Neuronal stem cell (in vitro differentiated cells): ENCODE results near the gene ALKBH5.

ENCODE experiments used
- DNase-seq: peaks from one replicate; pipeline ENCODE4 v3.0.0-alpha.2; 2013; ENCODE audit warnings: low spot score
- H2AFZ ChIP-seq: one replicate; pipeline ENCODE4 v1.6.1; 2013; ENCODE audit warnings: mild to moderate bottlenecking, low read length, inconsistent platforms
- H2AK5ac ChIP-seq: 2 replicates; pipeline ENCODE4 v1.6.1; 2013; ENCODE audit warnings: low read depth, mild to moderate bottlenecking, inconsistent platforms, low read length, moderate library complexity, mixed read lengths
- H2BK120ac ChIP-seq: 2 replicates; pipeline ENCODE4 v1.6.1; 2013; ENCODE audit warnings: low read depth, mild to moderate bottlenecking, inconsistent platforms, low read length, moderate library complexity, mixed read lengths
- H2BK12ac ChIP-seq: one replicate; pipeline ENCODE4 v1.6.1; 2013; ENCODE audit warnings: low read length, inconsistent platforms
- H2BK15ac ChIP-seq: 2 replicates; pipeline ENCODE4 v1.6.1; 2013; ENCODE audit warnings: mild to moderate bottlenecking, low read length, inconsistent platforms, mixed read lengths
- H2BK5ac ChIP-seq: one replicate; pipeline ENCODE4 v1.6.1; 2013; ENCODE audit warnings: inconsistent platforms, mild to moderate bottlenecking, low read length, moderate library complexity
- H3K14ac ChIP-seq: one replicate; pipeline ENCODE4 v1.6.1; 2013; ENCODE audit warnings: low read length, inconsistent platforms
- H3K18ac ChIP-seq: 2 replicates; pipeline ENCODE4 v1.6.1; 2013; ENCODE audit warnings: low read length, inconsistent platforms
- H3K23ac ChIP-seq: 2 replicates; pipeline ENCODE4 v1.6.1; 2013; ENCODE audit warnings: low read depth, mild to moderate bottlenecking, mixed read lengths, low read length, inconsistent platforms; ENCODE audit not compliant: poor library complexity
- H3K27ac ChIP-seq: replicated peaks from 3 replicates; pipeline ENCODE4 v1.5.1; 2013; ENCODE audit warnings: low read length, inconsistent platforms
- H3K27me3 ChIP-seq, 3 experiments: 2 replicates each; pipeline ENCODE4 v1.6.1; 2013; ENCODE audit warnings: low read length in 3 of 3, mild to moderate bottlenecking in 2 of 3, inconsistent platforms in 1 of 3, low read depth in 1 of 3, mixed read lengths in 1 of 3, moderate library complexity in 1 of 3; ENCODE audit not compliant: control insufficient read depth in 3 of 3, insufficient read depth in 3 of 3
- H3K36me3 ChIP-seq, 2 donors: replicated peaks in 1 of 2; 2 replicates each; pipeline ENCODE4 v1.6.1; 2013; ENCODE audit warnings: low read length in 2 of 2; ENCODE audit not compliant: control insufficient read depth in 2 of 2, insufficient read depth in 2 of 2
- H3K4ac ChIP-seq: 2 replicates; pipeline ENCODE4 v1.6.1; 2013; ENCODE audit warnings: inconsistent platforms, mild to moderate bottlenecking, low read length, moderate library complexity
- H3K4me1 ChIP-seq, 2 donors: 1 replicate in 1 of 2; 2 replicates in 1 of 2; pipeline ENCODE4 v1.6.1; 2013; ENCODE audit warnings: low read length in 2 of 2, low read depth in 1 of 2; ENCODE audit not compliant: control insufficient read depth in 2 of 2, insufficient read depth in 1 of 2
- H3K4me2 ChIP-seq: one replicate; pipeline ENCODE4 v1.6.1; 2013; ENCODE audit warnings: mild to moderate bottlenecking, low read length, inconsistent platforms; ENCODE audit not compliant: insufficient read depth, poor library complexity, severe bottlenecking
- H3K4me3 ChIP-seq, 2 donors: 2 replicates each; pipeline ENCODE4 v1.5.1; 2013; ENCODE audit warnings: low read length in 2 of 2, mild to moderate bottlenecking in 2 of 2, inconsistent platforms in 1 of 2, moderate library complexity in 1 of 2
- H3K79me1 ChIP-seq: one replicate; pipeline ENCODE4 v1.6.1; 2013; ENCODE audit warnings: low read depth, mild to moderate bottlenecking, inconsistent platforms, low read length, moderate library complexity
- H3K9ac ChIP-seq: one replicate; pipeline ENCODE4 v1.6.1; 2013; ENCODE audit warnings: mild to moderate bottlenecking, low read depth, low read length, inconsistent platforms; ENCODE audit not compliant: poor library complexity
- H3K9me3 ChIP-seq, 2 donors: replicated peaks in 1 of 2; 2 replicates each; pipeline versions ENCODE3 to v1.6.1; 2013; ENCODE audit warnings: low read length in 2 of 2, mild to moderate bottlenecking in 2 of 2, inconsistent platforms in 1 of 2, low read depth in 1 of 2, mixed read lengths in 1 of 2, moderate library complexity in 1 of 2; ENCODE audit not compliant: control insufficient read depth in 2 of 2, insufficient read depth in 1 of 2
- H4K8ac ChIP-seq: one replicate; pipeline ENCODE4 v1.6.1; 2013; ENCODE audit warnings: low read depth, mild to moderate bottlenecking, inconsistent platforms, low read length, moderate library complexity
- H4K91ac ChIP-seq: one replicate; pipeline ENCODE4 v1.6.1; 2013; ENCODE audit warnings: low read length, low read depth, mild to moderate bottlenecking, inconsistent platforms; ENCODE audit not compliant: poor library complexity
- WGBS, 2 donors: extraction: QIAGEN DNeasy Blood & Tissue Kit; methylation state at CpG; one replicate each; pipeline ENCODE4 v1.1.7; 2013; ENCODE audit warnings: missing lambda C conversion rate in 2 of 2, mixed read lengths in 1 of 2; ENCODE audit not compliant: insufficient read length in 2 of 2, insufficient replicate concordance in 1 of 2; ENCODE audit errors: extremely low coverage in 2 of 2; 5-methylcytosine and 5-hydroxymethylcytosine counted together

The ALKBH5 gene

DNA sequence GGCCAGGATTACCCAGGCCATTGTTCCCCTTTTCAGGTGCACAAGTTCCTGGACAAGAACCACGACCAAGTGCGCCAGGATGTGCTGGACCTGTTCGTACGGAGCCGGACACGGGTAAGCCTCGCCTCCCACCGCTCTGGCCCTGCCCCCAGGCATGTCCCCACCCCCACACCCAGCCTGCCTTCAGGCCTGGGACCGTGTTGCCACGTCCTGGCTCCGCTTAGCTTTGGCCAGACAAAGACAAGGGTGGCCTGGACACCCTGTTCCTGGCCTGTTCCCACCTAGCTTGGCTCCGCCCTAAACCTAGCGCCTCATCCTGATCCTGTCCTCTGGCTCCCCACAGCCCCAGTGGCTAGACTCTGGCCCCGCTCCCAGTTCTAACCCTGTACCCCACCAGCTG, 44.1 kb upstream of the ALKBH5 start:
- Histone ChIP-seq H3K4me2 (no peak overlapping the region), H3K27ac (no peak overlapping the region), H3K9me3 (no peaks in the 10 kb centered on the region), H3K18ac (peak overlapping the region; percentile 11), H3K79me1 (no peaks in the 10 kb centered on the region), H2BK15ac (no peak overlapping the region), H3K14ac (no peak overlapping the region), H3K36me3 (no peaks in the 10 kb centered on the region), H2AK5ac (no peak overlapping the region), H2BK12ac (peak overlapping the region; percentile 30), H3K4me3 (no peak overlapping the region), H3K27me3 (peaks cover 0 to 10% (median 0%) of the 10 kb centered on the region in 3 experiments), H2BK5ac (no peak overlapping the region), H3K4ac (no peak overlapping the region), H3K23ac (peak overlapping the region; percentile 5), H3K4me1 (peaks cover 0 to 2% of the 10 kb centered on the region in 2 donors), H4K8ac (no peak overlapping the region), H4K91ac (no peak overlapping the region), H2BK120ac (no peak overlapping the region), H2AFZ (no peak overlapping the region), H3K9ac (no peak overlapping the region)
- WGBS, 2 donors: no CpG with 5 or more reads among the region's 14 CpGs
- DNase-seq: no peak

DNA sequence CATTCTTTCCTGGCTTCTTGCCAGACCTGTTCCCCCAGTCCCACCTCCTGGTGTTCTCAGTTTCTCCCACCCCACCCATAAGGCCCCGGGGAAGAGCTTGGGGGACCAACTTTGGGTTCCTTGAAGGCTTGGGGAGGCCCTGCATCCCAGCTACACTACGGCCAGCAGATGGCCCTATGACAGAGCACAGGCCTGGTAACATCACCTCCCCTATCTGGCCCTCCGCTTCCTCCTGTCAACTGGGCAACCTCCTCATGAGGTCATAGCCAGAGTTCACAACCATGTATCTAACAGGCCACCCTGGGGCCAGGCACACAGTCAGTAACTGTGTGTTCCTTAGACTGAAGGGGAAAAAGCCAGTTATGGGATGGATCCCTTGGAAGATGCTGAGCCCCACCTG, 43.7 kb upstream of the ALKBH5 start:
- no peak overlapping the region for H3K27ac ChIP-seq
- H4K91ac ChIP-seq: no peak overlapping the region
- peak overlapping the region; percentile 11 for H3K18ac ChIP-seq
- no peak overlapping the region for H2BK15ac ChIP-seq
- no peak overlapping the region for H2AFZ ChIP-seq
- H3K14ac ChIP-seq: no peak overlapping the region
- H3K4me1 ChIP-seq: peaks cover 0 to 2% of the 10 kb centered on the region in 2 donors
- DNase-seq: no peak
- no peaks in the 10 kb centered on the region for H3K79me1 ChIP-seq
- H3K27me3 ChIP-seq: peaks cover 0 to 10% (median 0%) of the 10 kb centered on the region in 3 experiments
- H2BK120ac ChIP-seq: no peak overlapping the region
- no peak overlapping the region for H4K8ac ChIP-seq
- peak overlapping the region; percentile 10 for H2AK5ac ChIP-seq
- no peaks in the 10 kb centered on the region for H3K36me3 ChIP-seq
- H3K4ac ChIP-seq: no peak overlapping the region
- no peak overlapping the region for H2BK12ac ChIP-seq
- no CpG with 5 or more reads among the region's 3 CpGs for WGBS, 2 donors
- H3K4me2 ChIP-seq: no peak overlapping the region
- H3K9me3 ChIP-seq: no peaks in the 10 kb centered on the region
- no peak overlapping the region for H3K9ac ChIP-seq
- no peak overlapping the region for H3K4me3 ChIP-seq
- H3K23ac ChIP-seq: no peak overlapping the region
- no peak overlapping the region for H2BK5ac ChIP-seq

GRCh38 chr17:18140648-18141047, 43.0 kb upstream of the ALKBH5 start:
- H3K4me3 ChIP-seq: no peak overlapping the region
- H2BK15ac ChIP-seq: peak overlapping the region; percentile 19
- WGBS, 2 donors: no CpG with 5 or more reads among the region's 3 CpGs

GRCh38 chr17:18141210-18141803, 42.3 kb upstream of the ALKBH5 start:
- DNase-seq: peak; percentile 47
- H3K9ac ChIP-seq: no peak overlapping the region
- H3K27me3 ChIP-seq: peaks cover 0 to 6% (median 0%) of the 10 kb centered on the region in 3 experiments
- H3K4me2 ChIP-seq: no peak overlapping the region
- no peaks in the 10 kb centered on the region for H3K79me1 ChIP-seq
- no peak overlapping the region for H2BK12ac ChIP-seq
- no CpG with 5 or more reads among the region's 9 CpGs for WGBS, 2 donors
- H2BK5ac ChIP-seq: no peak overlapping the region
- H4K8ac ChIP-seq: no peak overlapping the region
- no peak overlapping the region for H3K18ac ChIP-seq
- no peak overlapping the region for H4K91ac ChIP-seq
- H3K14ac ChIP-seq: no peak overlapping the region
- H2BK15ac ChIP-seq: no peak overlapping the region
- H3K4me3 ChIP-seq: no peak overlapping the region
- H3K9me3 ChIP-seq: no peaks in the 10 kb centered on the region
- no peak overlapping the region for H2AFZ ChIP-seq
- no peak overlapping the region for H3K4ac ChIP-seq
- H3K4me1 ChIP-seq: peaks cover 0 to 2% of the 10 kb centered on the region in 2 donors
- H2BK120ac ChIP-seq: no peak overlapping the region
- H3K27ac ChIP-seq: no peak overlapping the region
- no peaks in the 10 kb centered on the region for H3K36me3 ChIP-seq
- H2AK5ac ChIP-seq: no peak overlapping the region
- no peak overlapping the region for H3K23ac ChIP-seq

More at GRCh38 chr17:18140648-18141047, 43.0 kb upstream of the ALKBH5 start:
- Histone ChIP-seq H2BK120ac (no peak overlapping the region), H3K18ac (peak overlapping the region; percentile 22), H3K36me3 (no peaks in the 10 kb centered on the region), H3K23ac (no peak overlapping the region), H3K4me2 (no peak overlapping the region), H4K8ac (no peak overlapping the region), H4K91ac (no peak overlapping the region), H2AK5ac (peak overlapping the region; percentile 10), H2BK5ac (peak overlapping the region; percentile 56), H3K79me1 (no peaks in the 10 kb centered on the region), H3K9me3 (no peaks in the 10 kb centered on the region), H3K14ac (no peak overlapping the region), H3K4me1 (peaks cover 0 to 2% of the 10 kb centered on the region in 2 donors), H3K9ac (no peak overlapping the region), H3K27me3 (peaks cover 0 to 10% (median 0%) of the 10 kb centered on the region in 3 experiments), H2BK12ac (no peak overlapping the region), H3K27ac (no peak overlapping the region), H2AFZ (no peak overlapping the region), H3K4ac (no peak overlapping the region)
- DNase-seq: no peak
